Endothelial cell of umbilical vein (primary cell): ENCODE measurements around the gene BRD1. TPM values are rescaled to one million over a fixed set of nuclear protein-coding genes. Genes with fewer than 3 reads are reported as not detected.

Source experiments
- BruUV-seq: library from RNA; stranded (reverse); fragments of 400-500 nt; replicated peaks from 2 replicates; lab custom pipeline; 2021; lab: Mats Ljungman, UMichigan
- CTCF ChIA-PET: fragments of 300-600, 350-600 bp; sonication (Branson Sonifier 250); formaldehyde crosslinking; loops from one replicate; lab custom pipeline; 2021; ENCODE audit warnings: antibody characterized with exemption, inconsistent platforms; lab: Charles Lee
- POLR2A ChIA-PET: fragments of 300-600, 350-600 bp; sonication (Branson Sonifier 250); formaldehyde crosslinking; loops from one replicate; lab custom pipeline; 2021; ENCODE audit warnings: antibody characterized with exemption, inconsistent platforms; lab: Charles Lee
- DNase-seq: peaks from one replicate; pipeline ENCODE4 v3.0.0-alpha.2; 2011; ENCODE audit warnings: low read depth, low spot score
- FAIRE-seq: peaks from 2 replicates; lab custom pipeline; 2011; peaks lifted over from hg19 to GRCh38; lab: Jason Lieb, UNC
- H2AFZ ChIP-seq: 2 replicates; pipeline ENCODE4 v1.6.0; 2012; ENCODE audit warnings: low read depth, low read length, control low read depth, inconsistent platforms
- H3K27ac ChIP-seq: 2 replicates; pipeline ENCODE4 v1.5.1; 2011; ENCODE audit warnings: low read depth, mild to moderate bottlenecking, control low read depth, low read length, moderate library complexity; ENCODE audit not compliant: insufficient read depth
- H3K27me3 ChIP-seq, 2 experiments: 2 replicates each; pipeline versions ENCODE4 v1.6.0 to v1.6.1; 2011; ENCODE audit warnings: low read length in 2 of 2, mixed read lengths in 1 of 2; ENCODE audit not compliant: control insufficient read depth in 2 of 2, insufficient read depth in 2 of 2
- H3K36me3 ChIP-seq, 2 experiments: 2 replicates in 1 of 2; 3 replicates in 1 of 2; pipeline ENCODE4 v1.5.1; 2011; ENCODE audit warnings: low read length in 2 of 2, mild to moderate bottlenecking in 1 of 2, moderate library complexity in 1 of 2; ENCODE audit not compliant: control insufficient read depth in 2 of 2, insufficient read depth in 2 of 2; ENCODE audit errors: extremely low read depth in 1 of 2
- H3K4me1 ChIP-seq: 3 replicates; pipeline ENCODE4 v1.5.1; 2011; ENCODE audit warnings: mild to moderate bottlenecking, low read length; ENCODE audit not compliant: control insufficient read depth, insufficient read depth; ENCODE audit errors: extremely low read depth
- H3K4me2 ChIP-seq: 2 replicates; pipeline ENCODE4 v1.6.1; 2011; ENCODE audit warnings: low read length, control low read depth, mixed read lengths; ENCODE audit not compliant: insufficient read depth
- H3K4me3 ChIP-seq, 3 experiments: fragments of 200-600 bp in 1 of 3; sonication (generic), shearing (Covaris generic) in 1 of 3; replicated peaks in 1 of 3; 2 replicates each; pipeline ENCODE4 v1.5.1; 2011 to 2016; ENCODE audit warnings: control low read depth in 3 of 3, low read length in 3 of 3, mild to moderate bottlenecking in 2 of 3, inconsistent platforms in 1 of 3, low read depth in 1 of 3, moderate library complexity in 1 of 3; ENCODE audit not compliant: insufficient read depth in 1 of 3
- H3K79me2 ChIP-seq: 2 replicates; pipeline ENCODE4 v1.6.0; 2012; ENCODE audit warnings: low read length, inconsistent platforms; ENCODE audit not compliant: control insufficient read depth, insufficient read depth
- H3K9ac ChIP-seq: replicated peaks from 2 replicates; pipeline ENCODE3; 2011; ENCODE audit warnings: low read length, control low read depth; ENCODE audit not compliant: insufficient read depth; ENCODE audit errors: extremely low read depth
- H3K9me1 ChIP-seq: replicated peaks from 3 replicates; pipeline ENCODE4 v1.6.0; 2011; ENCODE audit warnings: mild to moderate bottlenecking, low read length; ENCODE audit not compliant: control insufficient read depth, insufficient read depth; ENCODE audit errors: extremely low read depth
- H3K9me3 ChIP-seq: replicated peaks from 2 replicates; pipeline ENCODE4 v1.5.1; 2012; ENCODE audit warnings: low read length, inconsistent platforms; ENCODE audit not compliant: control insufficient read depth, insufficient read depth
- H4K20me1 ChIP-seq: replicated peaks from 2 replicates; pipeline ENCODE3; 2011; ENCODE audit warnings: mild to moderate bottlenecking, low read length; ENCODE audit not compliant: control insufficient read depth, insufficient read depth; ENCODE audit errors: extremely low read depth
- EZH2 ChIP-seq: IDR thresholded peaks from 2 replicates; pipeline ENCODE4 v1.6.1; 2012; ENCODE audit warnings: borderline replicate concordance, low read depth, mild to moderate bottlenecking, moderate library complexity, low read length, inconsistent platforms; ENCODE audit not compliant: severe bottlenecking
- FOS ChIP-seq: IDR thresholded peaks from 2 replicates; pipeline ENCODE4 v1.6.1; 2011; ENCODE audit warnings: mild to moderate bottlenecking, low read length, moderate library complexity, borderline replicate concordance; ENCODE audit not compliant: insufficient read depth
- GATA2 ChIP-seq: IDR thresholded peaks from 2 replicates; pipeline ENCODE4 v1.7.0; 2011; ENCODE audit warnings: low read depth, mild to moderate bottlenecking, moderate library complexity, mixed read lengths, low read length; ENCODE audit not compliant: insufficient read length, insufficient read depth
- JUN ChIP-seq: IDR thresholded peaks from 2 replicates; pipeline ENCODE4 v1.6.1; 2011; ENCODE audit warnings: borderline replicate concordance, low read depth; ENCODE audit not compliant: insufficient read length, insufficient read depth
- MYC ChIP-seq: IDR thresholded peaks from one replicate; pipeline ENCODE4 v1.6.1; 2011; ENCODE audit warnings: mild to moderate bottlenecking, low read depth, low read length
- POLR2A ChIP-seq: IDR thresholded peaks from 2 replicates; pipeline ENCODE4 v1.6.1; 2012; ENCODE audit warnings: low read depth, mild to moderate bottlenecking, control low read depth, low read length
- POLR2AphosphoS5 ChIP-seq: IDR thresholded peaks from 2 replicates; pipeline ENCODE4 v1.6.1; 2012; ENCODE audit warnings: low read depth, mild to moderate bottlenecking, control low read depth, low read length, moderate library complexity; ENCODE audit not compliant: insufficient read depth
- dilution Hi-C: fragments of 300-500 bp; cut with MboI; formaldehyde crosslinking; loops from one replicate; pipeline ENCODE4 v1.15.0; 2019; ENCODE audit warnings: low sequenced_read_pairs; ENCODE audit not compliant: extremely low pct_ligation_motif_present
- intact Hi-C: fragments of 100-400 bp; cut with micrococcal nuclease; formaldehyde crosslinking; loops from one replicate; pipeline ENCODE4 v1.10.0; 2022
- polyA plus RNA-seq, 4 experiments: library from polyadenylated mRNA; depleted of rRNA in 3 of 4; stranded (reverse) in 3 of 4; unstranded in 1 of 4; fragments of >200 nt; gene quantifications; 2 replicates each; pipeline versions ENCODE4 v1.2.1 to v1.2.3, GENCODE V29; 2011 to 2012; ENCODE audit warnings: missing spikeins in 1 of 4
- total RNA-seq: library from RNA; stranded (reverse); gene quantifications from 2 replicates; pipeline ENCODE4 v1.2.3, GENCODE V29; 2021
- TF ChIP-seq, protein P1 (sequence below): IDR thresholded peaks from 2 replicates; pipeline ENCODE4 v1.6.1; 2011; ENCODE audit not compliant: insufficient read depth, insufficient read length
- TF ChIP-seq, protein P2 (sequence below), 2 donors: IDR thresholded peaks; 1 replicate in 1 of 2; 2 replicates in 1 of 2; pipeline ENCODE4 v1.5.1; 2011; ENCODE audit warnings: low read length in 2 of 2, mild to moderate bottlenecking in 2 of 2, moderate library complexity in 2 of 2, control low read depth in 1 of 2, inconsistent platforms in 1 of 2, low read depth in 1 of 2; ENCODE audit not compliant: insufficient read depth in 1 of 2; ENCODE audit errors: extremely low read depth in 1 of 2

BRD1 gene
- total and polyA plus RNA-seq, 2 donors (not counting 3 experiments of a cell fraction or from before 2014, with no cell fraction given) = 8.1 to 41.1 TPM

DNA sequence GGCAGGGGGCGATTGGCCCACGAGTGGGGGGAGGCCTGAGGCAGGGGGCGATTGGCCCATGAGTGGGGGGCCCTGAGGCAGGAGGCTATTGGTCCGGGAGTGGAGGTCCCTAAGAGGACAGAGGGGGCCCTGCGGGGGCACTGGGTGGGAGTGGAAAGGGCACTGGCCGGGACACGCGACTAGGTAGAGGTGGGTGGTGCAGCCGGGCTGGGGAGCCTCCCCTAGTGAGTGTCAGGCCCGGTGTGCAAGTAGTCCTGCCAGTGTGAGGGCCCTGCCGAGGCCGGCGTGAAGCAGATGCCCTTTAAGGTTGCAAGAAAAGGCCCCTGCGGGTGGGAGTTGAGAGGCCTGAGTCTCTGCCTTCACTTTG is 909 bp upstream of the BRD1 start:
- DNase-seq (no peak), FAIRE-seq (no peak)
- no peak overlapping the region for H3K9ac ChIP-seq
- H3K9me3 ChIP-seq = no peaks in the 10 kb centered on the region
- no TSS peak for BruUV-seq
- no peak overlapping the region for H3K4me2 ChIP-seq
- H3K27me3 ChIP-seq = peaks cover 10 to 14% of the 10 kb centered on the region in 2 experiments
- H3K4me3 ChIP-seq = no peak overlapping the region
- TF ChIP-seq MYC (no peak), JUN (no peak), FOS (no peak), POLR2AphosphoS5 (no peak), POLR2A (no peak), EZH2 (no peak), GATA2 (no peak)
- TF ChIP-seq, protein P1, sequence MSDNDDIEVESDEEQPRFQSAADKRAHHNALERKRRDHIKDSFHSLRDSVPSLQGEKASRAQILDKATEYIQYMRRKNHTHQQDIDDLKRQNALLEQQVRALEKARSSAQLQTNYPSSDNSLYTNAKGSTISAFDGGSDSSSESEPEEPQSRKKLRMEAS = no peak
- TF ChIP-seq, protein P2, sequence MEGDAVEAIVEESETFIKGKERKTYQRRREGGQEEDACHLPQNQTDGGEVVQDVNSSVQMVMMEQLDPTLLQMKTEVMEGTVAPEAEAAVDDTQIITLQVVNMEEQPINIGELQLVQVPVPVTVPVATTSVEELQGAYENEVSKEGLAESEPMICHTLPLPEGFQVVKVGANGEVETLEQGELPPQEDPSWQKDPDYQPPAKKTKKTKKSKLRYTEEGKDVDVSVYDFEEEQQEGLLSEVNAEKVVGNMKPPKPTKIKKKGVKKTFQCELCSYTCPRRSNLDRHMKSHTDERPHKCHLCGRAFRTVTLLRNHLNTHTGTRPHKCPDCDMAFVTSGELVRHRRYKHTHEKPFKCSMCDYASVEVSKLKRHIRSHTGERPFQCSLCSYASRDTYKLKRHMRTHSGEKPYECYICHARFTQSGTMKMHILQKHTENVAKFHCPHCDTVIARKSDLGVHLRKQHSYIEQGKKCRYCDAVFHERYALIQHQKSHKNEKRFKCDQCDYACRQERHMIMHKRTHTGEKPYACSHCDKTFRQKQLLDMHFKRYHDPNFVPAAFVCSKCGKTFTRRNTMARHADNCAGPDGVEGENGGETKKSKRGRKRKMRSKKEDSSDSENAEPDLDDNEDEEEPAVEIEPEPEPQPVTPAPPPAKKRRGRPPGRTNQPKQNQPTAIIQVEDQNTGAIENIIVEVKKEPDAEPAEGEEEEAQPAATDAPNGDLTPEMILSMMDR (IDR thresholded peaks at IDR 0.05; ENCODE audit: extremely low read depth in 1 of 2, insufficient read depth in 1 of 2, low read depth in 1 of 2, low read length in 2 of 2) = no peak
- POLR2A ChIA-PET = no interaction called here
- dilution Hi-C loops (no loop called here), intact Hi-C loops (loop anchor here (1.0 kb wide), 1 partner anchor 25 kb away; the partner anchor contains the start of gene ZBED4)
- no peak overlapping the region for H2AFZ ChIP-seq
- CTCF ChIA-PET = no interaction called here
- no peaks in the 10 kb centered on the region for H3K9me1 ChIP-seq
- peaks cover 6 to 13% of the 10 kb centered on the region in 2 experiments for H3K36me3 ChIP-seq
- peaks cover 35% of the 10 kb centered on the region for H3K79me2 ChIP-seq
- H3K4me1 ChIP-seq = peaks cover 10% of the 10 kb centered on the region
- H3K27ac ChIP-seq = no peak overlapping the region
- H4K20me1 ChIP-seq = peaks cover 8% of the 10 kb centered on the region
